ENCODE data around the gene RIMS3.

Gene RIMS3

GRCh38 chr1:40658751-40659648 lies 6.5 kb downstream of the RIMS3 start:
- Histone ChIP-seq H3K4me1 (ENCODE audit: control insufficient read depth in 5 of 5, insufficient read depth in 5 of 5, low read length in 5 of 5) (peaks cover 0 to 13% (median 11%) of the 10 kb centered on the region in 5 donors), H3K9ac (ENCODE audit: low read length in 5 of 5) (no peak overlapping the region), H3K36me3 (ENCODE audit: control insufficient read depth in 5 of 5, insufficient read depth in 5 of 5, low read length in 5 of 5) (no peaks in the 10 kb centered on the region), H3K27me3 (ENCODE audit: control insufficient read depth in 5 of 5, insufficient read depth in 4 of 5, low read length in 5 of 5) (peaks cover 3 to 10% (median 8%) of the 10 kb centered on the region in 5 donors), H3K9me3 (ENCODE audit: control insufficient read depth in 5 of 5, low read length in 5 of 5) (no peaks in the 10 kb centered on the region), H3K27ac (ENCODE audit: low read depth, low read length) (no peak overlapping the region), H3K4me3 (ENCODE audit: low read depth in 1 of 5, low read length in 5 of 5) (no peak overlapping the region)

GRCh38 chr1:40657046-40657445 lies 8.4 kb downstream of the RIMS3 start:
- H3K36me3 ChIP-seq (ENCODE audit: control insufficient read depth in 5 of 5, insufficient read depth in 5 of 5, low read length in 5 of 5) = no peaks in the 10 kb centered on the region
- no peak overlapping the region for H3K9ac ChIP-seq (ENCODE audit: low read length in 5 of 5)
- H3K9me3 ChIP-seq (ENCODE audit: control insufficient read depth in 5 of 5, low read length in 5 of 5) = no peaks in the 10 kb centered on the region
- H3K27me3 ChIP-seq (ENCODE audit: control insufficient read depth in 5 of 5, insufficient read depth in 4 of 5, low read length in 5 of 5) = peaks cover 8 to 24% (median 20%) of the 10 kb centered on the region in 5 donors
- no peak overlapping the region for H3K27ac ChIP-seq (ENCODE audit: low read depth, low read length)
- no peak overlapping the region for H3K4me3 ChIP-seq (ENCODE audit: low read depth in 1 of 5, low read length in 5 of 5)
- no peaks in the 10 kb centered on the region for H3K4me1 ChIP-seq (ENCODE audit: control insufficient read depth in 5 of 5, insufficient read depth in 5 of 5, low read length in 5 of 5)

GRCh38 chr1:40653851-40654537 lies 11.5 kb downstream of the RIMS3 start:
- H3K9me3 ChIP-seq (ENCODE audit: control insufficient read depth in 5 of 5, low read length in 5 of 5) = no peaks in the 10 kb centered on the region
- peaks cover 9 to 36% (median 27%) of the 10 kb centered on the region in 5 donors for H3K27me3 ChIP-seq (ENCODE audit: control insufficient read depth in 5 of 5, insufficient read depth in 4 of 5, low read length in 5 of 5)
- H3K4me3 ChIP-seq (ENCODE audit: low read depth in 1 of 5, low read length in 5 of 5) = no peak overlapping the region
- H3K4me1 ChIP-seq (ENCODE audit: control insufficient read depth in 5 of 5, insufficient read depth in 5 of 5, low read length in 5 of 5) = no peaks in the 10 kb centered on the region
- no peak overlapping the region for H3K27ac ChIP-seq (ENCODE audit: low read depth, low read length)
- H3K36me3 ChIP-seq (ENCODE audit: control insufficient read depth in 5 of 5, insufficient read depth in 5 of 5, low read length in 5 of 5) = no peaks in the 10 kb centered on the region
- H3K9ac ChIP-seq (ENCODE audit: low read length in 5 of 5) = no peak overlapping the region

- H3K9ac ChIP-seq (ENCODE audit: low read length in 5 of 5) = no peak overlapping the region
- no peak overlapping the region for H3K4me3 ChIP-seq (ENCODE audit: low read depth in 1 of 5, low read length in 5 of 5)
- peaks cover 9 to 36% (median 30%) of the 10 kb centered on the region in 5 donors for H3K27me3 ChIP-seq (ENCODE audit: control insufficient read depth in 5 of 5, insufficient read depth in 4 of 5, low read length in 5 of 5)
- H3K4me1 ChIP-seq (ENCODE audit: control insufficient read depth in 5 of 5, insufficient read depth in 5 of 5, low read length in 5 of 5) = no peaks in the 10 kb centered on the region
- no peaks in the 10 kb centered on the region for H3K9me3 ChIP-seq (ENCODE audit: control insufficient read depth in 5 of 5, low read length in 5 of 5)
- H3K36me3 ChIP-seq (ENCODE audit: control insufficient read depth in 5 of 5, insufficient read depth in 5 of 5, low read length in 5 of 5) = no peaks in the 10 kb centered on the region
- H3K27ac ChIP-seq (ENCODE audit: low read depth, low read length) = no peak overlapping the region
Observed at GRCh38 chr1:40652979-40653378, 12.5 kb downstream of the RIMS3 start.

GRCh38 chr1:40652468-40652867 lies 13.0 kb downstream of the RIMS3 start:
- Histone ChIP-seq H3K4me1 (ENCODE audit: control insufficient read depth in 5 of 5, insufficient read depth in 5 of 5, low read length in 5 of 5) (no peaks in the 10 kb centered on the region), H3K9ac (ENCODE audit: low read length in 5 of 5) (no peak overlapping the region), H3K4me3 (ENCODE audit: low read depth in 1 of 5, low read length in 5 of 5) (no peak overlapping the region), H3K9me3 (ENCODE audit: control insufficient read depth in 5 of 5, low read length in 5 of 5) (no peaks in the 10 kb centered on the region), H3K27me3 (ENCODE audit: control insufficient read depth in 5 of 5, insufficient read depth in 4 of 5, low read length in 5 of 5) (peaks cover 9 to 38% (median 31%) of the 10 kb centered on the region in 5 donors), H3K36me3 (ENCODE audit: control insufficient read depth in 5 of 5, insufficient read depth in 5 of 5, low read length in 5 of 5) (no peaks in the 10 kb centered on the region), H3K27ac (ENCODE audit: low read depth, low read length) (no peak overlapping the region)

GRCh38 chr1:40651138-40651857 lies 14.2 kb downstream of the RIMS3 start:
- H3K36me3 ChIP-seq (ENCODE audit: control insufficient read depth in 5 of 5, insufficient read depth in 5 of 5, low read length in 5 of 5) = no peaks in the 10 kb centered on the region
- H3K4me3 ChIP-seq (ENCODE audit: low read depth in 1 of 5, low read length in 5 of 5) = no peak overlapping the region
- peaks cover 9 to 39% (median 31%) of the 10 kb centered on the region in 5 donors for H3K27me3 ChIP-seq (ENCODE audit: control insufficient read depth in 5 of 5, insufficient read depth in 4 of 5, low read length in 5 of 5)
- H3K9me3 ChIP-seq (ENCODE audit: control insufficient read depth in 5 of 5, low read length in 5 of 5) = no peaks in the 10 kb centered on the region
- H3K4me1 ChIP-seq (ENCODE audit: control insufficient read depth in 5 of 5, insufficient read depth in 5 of 5, low read length in 5 of 5) = no peaks in the 10 kb centered on the region
- no peak overlapping the region for H3K27ac ChIP-seq (ENCODE audit: low read depth, low read length)
- H3K9ac ChIP-seq (ENCODE audit: low read length in 5 of 5) = no peak overlapping the region

- Histone ChIP-seq H3K9me3 (ENCODE audit: control insufficient read depth in 5 of 5, low read length in 5 of 5) (no peaks in the 10 kb centered on the region), H3K27me3 (ENCODE audit: control insufficient read depth in 5 of 5, insufficient read depth in 4 of 5, low read length in 5 of 5) (peaks cover 8 to 43% (median 30%) of the 10 kb centered on the region in 5 donors), H3K9ac (ENCODE audit: low read length in 5 of 5) (no peak overlapping the region), H3K4me3 (ENCODE audit: low read depth in 1 of 5, low read length in 5 of 5) (no peak overlapping the region), H3K27ac (ENCODE audit: low read depth, low read length) (no peak overlapping the region), H3K36me3 (ENCODE audit: control insufficient read depth in 5 of 5, insufficient read depth in 5 of 5, low read length in 5 of 5) (no peaks in the 10 kb centered on the region), H3K4me1 (ENCODE audit: control insufficient read depth in 5 of 5, insufficient read depth in 5 of 5, low read length in 5 of 5) (no peaks in the 10 kb centered on the region)
Observed at GRCh38 chr1:40650075-40650474, 15.4 kb downstream of the RIMS3 start.

- Histone ChIP-seq H3K36me3 (ENCODE audit: control insufficient read depth in 5 of 5, insufficient read depth in 5 of 5, low read length in 5 of 5) (no peaks in the 10 kb centered on the region), H3K9me3 (ENCODE audit: control insufficient read depth in 5 of 5, low read length in 5 of 5) (no peaks in the 10 kb centered on the region), H3K4me1 (ENCODE audit: control insufficient read depth in 5 of 5, insufficient read depth in 5 of 5, low read length in 5 of 5) (no peaks in the 10 kb centered on the region), H3K27me3 (ENCODE audit: control insufficient read depth in 5 of 5, insufficient read depth in 4 of 5, low read length in 5 of 5) (peaks cover 6 to 43% (median 26%) of the 10 kb centered on the region in 5 donors), H3K4me3 (ENCODE audit: low read depth in 1 of 5, low read length in 5 of 5) (no peak overlapping the region), H3K9ac (ENCODE audit: low read length in 5 of 5) (no peak overlapping the region), H3K27ac (ENCODE audit: low read depth, low read length) (no peak overlapping the region)
Observed at GRCh38 chr1:40649592-40649930, 15.9 kb downstream of the RIMS3 start.

GRCh38 chr1:40648928-40649591 lies 16.4 kb downstream of the RIMS3 start:
- Histone ChIP-seq H3K4me1 (ENCODE audit: control insufficient read depth in 5 of 5, insufficient read depth in 5 of 5, low read length in 5 of 5) (no peaks in the 10 kb centered on the region), H3K27ac (ENCODE audit: low read depth, low read length) (no peak overlapping the region), H3K36me3 (ENCODE audit: control insufficient read depth in 5 of 5, insufficient read depth in 5 of 5, low read length in 5 of 5) (no peaks in the 10 kb centered on the region), H3K4me3 (ENCODE audit: low read depth in 1 of 5, low read length in 5 of 5) (no peak overlapping the region), H3K27me3 (ENCODE audit: control insufficient read depth in 5 of 5, insufficient read depth in 4 of 5, low read length in 5 of 5) (peaks cover 6 to 40% (median 21%) of the 10 kb centered on the region in 5 donors), H3K9ac (ENCODE audit: low read length in 5 of 5) (no peak overlapping the region), H3K9me3 (ENCODE audit: control insufficient read depth in 5 of 5, low read length in 5 of 5) (no peaks in the 10 kb centered on the region)

Measured in subcutaneous abdominal adipose tissue (tissue), 5 donors.